Duodenal mucosa (tissue), 2 donors: ENCODE measurements around the gene LVRN.

Source experiments
- H3K27ac ChIP-seq: one replicate; pipeline ENCODE4 v1.7.0; 2013; ENCODE audit warnings: low read depth, low read length
- H3K27me3 ChIP-seq, 2 donors: one replicate each; pipeline ENCODE4 v1.7.0; 2013; ENCODE audit warnings: low read length in 2 of 2, control low read depth in 1 of 2; ENCODE audit not compliant: insufficient read depth in 2 of 2, control insufficient read depth in 1 of 2
- H3K36me3 ChIP-seq, 2 donors: one replicate each; pipeline ENCODE4 v1.7.0; 2013; ENCODE audit warnings: low read length in 2 of 2, control low read depth in 1 of 2; ENCODE audit not compliant: insufficient read depth in 2 of 2, control insufficient read depth in 1 of 2
- H3K4me1 ChIP-seq, 2 donors: one replicate each; pipeline ENCODE4 v1.7.0; 2013; ENCODE audit warnings: low read length in 2 of 2, control low read depth in 1 of 2; ENCODE audit not compliant: insufficient read depth in 2 of 2, control insufficient read depth in 1 of 2
- H3K4me3 ChIP-seq, 2 donors: one replicate each; pipeline ENCODE4 v1.7.0; 2013; ENCODE audit warnings: low read length in 2 of 2, low read depth in 1 of 2
- H3K9ac ChIP-seq, 2 donors: one replicate each; pipeline ENCODE4 v1.7.0; 2013; ENCODE audit warnings: low read length in 2 of 2, low read depth in 1 of 2
- H3K9me3 ChIP-seq, 2 donors: one replicate each; pipeline ENCODE4 v1.7.0; 2013; ENCODE audit warnings: low read length in 2 of 2, control low read depth in 1 of 2; ENCODE audit not compliant: control insufficient read depth in 1 of 2

The LVRN gene

GRCh38 chr5:116044073-116044472 lies 81.8 kb downstream of the LVRN start:
- Histone ChIP-seq H3K36me3 (no peaks in the 10 kb centered on the region), H3K27ac (no peak overlapping the region), H3K9me3 (no peaks in the 10 kb centered on the region), H3K4me3 (no peak overlapping the region), H3K9ac (no peak overlapping the region), H3K4me1 (no peaks in the 10 kb centered on the region), H3K27me3 (no peaks in the 10 kb centered on the region)

DNA sequence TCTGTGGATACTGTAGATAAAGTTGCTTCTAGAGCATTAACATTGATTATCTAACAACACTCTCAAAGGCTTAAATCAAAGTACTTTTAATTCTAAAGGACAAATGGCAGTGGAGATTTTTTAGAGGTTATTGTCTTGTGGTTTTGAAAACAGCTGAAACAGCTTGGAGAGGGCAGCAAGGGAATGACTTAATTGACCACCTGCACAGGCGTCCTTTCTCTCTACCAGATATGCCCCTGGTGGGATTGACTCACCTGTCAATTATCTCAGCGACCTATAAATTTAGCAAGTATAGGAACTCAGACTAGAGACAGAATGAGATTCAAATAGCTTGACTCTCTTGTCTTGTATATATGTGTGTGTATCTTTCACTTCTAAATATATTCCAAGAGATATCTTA lies 83.5 kb downstream of the LVRN start:
- H3K36me3 ChIP-seq = no peaks in the 10 kb centered on the region
- no peaks in the 10 kb centered on the region for H3K27me3 ChIP-seq
- no peaks in the 10 kb centered on the region for H3K9me3 ChIP-seq
- no peak overlapping the region for H3K9ac ChIP-seq
- H3K27ac ChIP-seq = no peak overlapping the region
- H3K4me1 ChIP-seq = no peaks in the 10 kb centered on the region
- H3K4me3 ChIP-seq = no peak overlapping the region

DNA sequence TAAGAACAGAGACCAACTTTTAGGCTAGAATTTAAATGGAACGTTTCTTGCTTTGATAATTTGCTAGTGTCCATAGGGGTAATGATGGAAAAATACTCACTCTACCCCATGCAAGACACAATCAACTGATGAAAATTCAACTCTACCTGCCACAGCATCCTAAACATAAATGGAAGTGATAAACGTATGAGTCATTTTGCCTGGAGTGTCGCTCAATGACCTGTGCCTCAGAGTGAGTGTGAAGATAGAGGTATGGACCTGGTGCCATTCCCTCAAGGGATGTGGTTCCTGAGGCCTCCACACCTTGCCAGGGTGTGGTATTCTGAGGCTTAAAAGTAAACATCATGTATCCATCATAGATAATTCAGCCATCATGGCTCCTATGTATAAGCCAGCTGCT lies 84.0 kb downstream of the LVRN start:
- Histone ChIP-seq H3K36me3 (no peaks in the 10 kb centered on the region), H3K4me1 (no peaks in the 10 kb centered on the region), H3K9me3 (no peaks in the 10 kb centered on the region), H3K4me3 (no peak overlapping the region), H3K27ac (no peak overlapping the region), H3K27me3 (no peaks in the 10 kb centered on the region), H3K9ac (no peak overlapping the region)

DNA sequence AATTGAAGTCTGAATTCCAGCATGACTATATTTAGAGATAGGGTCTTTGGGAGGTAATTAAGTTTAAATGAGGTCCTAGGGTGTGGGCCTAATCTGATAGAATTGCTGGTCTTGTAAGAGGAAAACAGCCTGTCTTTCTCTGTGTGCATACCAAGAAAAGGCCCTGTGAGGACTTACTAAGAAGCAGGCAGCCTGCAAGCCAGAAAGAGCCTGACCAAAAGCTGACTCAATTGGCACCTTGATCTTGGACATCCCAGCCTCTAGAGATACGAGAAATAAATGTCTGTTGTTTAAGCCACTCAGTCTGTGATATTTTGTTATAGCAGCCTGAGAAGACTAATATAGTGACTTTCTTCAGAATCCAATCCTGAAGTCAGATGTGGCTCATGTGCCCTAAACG lies 84.5 kb downstream of the LVRN start:
- Histone ChIP-seq H3K27ac (no peak overlapping the region), H3K9me3 (no peaks in the 10 kb centered on the region), H3K9ac (no peak overlapping the region), H3K27me3 (no peaks in the 10 kb centered on the region), H3K4me3 (no peak overlapping the region), H3K4me1 (no peaks in the 10 kb centered on the region), H3K36me3 (no peaks in the 10 kb centered on the region)

- Histone ChIP-seq H3K9ac (no peak overlapping the region), H3K36me3 (no peaks in the 10 kb centered on the region), H3K27me3 (peaks cover 0 to 3% of the 10 kb centered on the region in 2 donors), H3K4me1 (no peaks in the 10 kb centered on the region), H3K27ac (no peak overlapping the region), H3K4me3 (no peak overlapping the region), H3K9me3 (no peaks in the 10 kb centered on the region)
Measured at GRCh38 chr5:116058346-116058936, 96.2 kb downstream of the LVRN start.

GRCh38 chr5:116062352-116062751 lies 100.1 kb downstream of the LVRN start:
- Histone ChIP-seq H3K4me3 (no peak overlapping the region), H3K36me3 (no peaks in the 10 kb centered on the region), H3K9ac (no peak overlapping the region), H3K4me1 (no peaks in the 10 kb centered on the region), H3K27ac (no peak overlapping the region), H3K9me3 (no peaks in the 10 kb centered on the region), H3K27me3 (peaks cover 0 to 8% of the 10 kb centered on the region in 2 donors)

- Histone ChIP-seq H3K36me3 (no peaks in the 10 kb centered on the region), H3K9ac (no peak overlapping the region), H3K9me3 (no peaks in the 10 kb centered on the region), H3K4me3 (no peak overlapping the region), H3K27me3 (peaks cover 0 to 8% of the 10 kb centered on the region in 2 donors), H3K27ac (no peak overlapping the region), H3K4me1 (no peaks in the 10 kb centered on the region)
Measured at GRCh38 chr5:116063950-116064349, 101.7 kb downstream of the LVRN start.

DNA sequence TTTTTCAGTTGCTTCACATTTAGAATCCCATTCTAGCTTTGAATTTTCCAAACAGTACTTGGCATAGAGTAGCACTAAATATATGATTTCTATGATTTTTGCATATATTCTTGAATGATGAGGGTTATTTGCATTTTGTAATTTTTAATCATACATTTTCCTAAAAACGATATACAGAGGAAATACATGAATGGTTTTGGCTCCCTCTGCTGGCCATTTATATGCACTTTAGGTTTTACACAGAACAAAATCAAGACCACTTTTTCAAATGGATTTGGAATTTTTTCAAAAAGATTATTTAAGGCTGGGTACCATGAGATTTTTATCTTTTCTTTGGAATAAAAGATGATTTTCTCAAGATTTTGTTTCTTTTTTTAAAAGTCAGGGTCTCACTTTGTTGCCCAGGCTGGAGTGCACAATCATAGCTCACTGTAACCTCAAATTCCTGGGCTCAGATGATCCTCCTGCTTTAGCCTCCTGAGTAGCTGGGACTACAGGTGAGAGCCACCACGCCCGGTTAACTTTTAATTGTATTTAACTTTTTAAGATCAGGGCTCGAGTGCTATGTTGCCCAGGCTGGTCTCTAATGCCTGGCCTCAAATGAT lies 105.9 kb downstream of the LVRN start:
- Histone ChIP-seq H3K27me3 (peaks cover 0 to 5% of the 10 kb centered on the region in 2 donors), H3K27ac (no peak overlapping the region), H3K4me3 (no peak overlapping the region), H3K9me3 (no peaks in the 10 kb centered on the region), H3K9ac (no peak overlapping the region), H3K4me1 (no peaks in the 10 kb centered on the region), H3K36me3 (no peaks in the 10 kb centered on the region)

- H3K27ac ChIP-seq = no peak overlapping the region
- H3K9ac ChIP-seq = no peak overlapping the region
- no peak overlapping the region for H3K4me3 ChIP-seq
- H3K4me1 ChIP-seq = no peaks in the 10 kb centered on the region
- peaks cover 0 to 5% of the 10 kb centered on the region in 2 donors for H3K27me3 ChIP-seq
- no peaks in the 10 kb centered on the region for H3K36me3 ChIP-seq
- no peaks in the 10 kb centered on the region for H3K9me3 ChIP-seq
Measured at GRCh38 chr5:116071211-116071610, 108.9 kb downstream of the LVRN start.

DNA sequence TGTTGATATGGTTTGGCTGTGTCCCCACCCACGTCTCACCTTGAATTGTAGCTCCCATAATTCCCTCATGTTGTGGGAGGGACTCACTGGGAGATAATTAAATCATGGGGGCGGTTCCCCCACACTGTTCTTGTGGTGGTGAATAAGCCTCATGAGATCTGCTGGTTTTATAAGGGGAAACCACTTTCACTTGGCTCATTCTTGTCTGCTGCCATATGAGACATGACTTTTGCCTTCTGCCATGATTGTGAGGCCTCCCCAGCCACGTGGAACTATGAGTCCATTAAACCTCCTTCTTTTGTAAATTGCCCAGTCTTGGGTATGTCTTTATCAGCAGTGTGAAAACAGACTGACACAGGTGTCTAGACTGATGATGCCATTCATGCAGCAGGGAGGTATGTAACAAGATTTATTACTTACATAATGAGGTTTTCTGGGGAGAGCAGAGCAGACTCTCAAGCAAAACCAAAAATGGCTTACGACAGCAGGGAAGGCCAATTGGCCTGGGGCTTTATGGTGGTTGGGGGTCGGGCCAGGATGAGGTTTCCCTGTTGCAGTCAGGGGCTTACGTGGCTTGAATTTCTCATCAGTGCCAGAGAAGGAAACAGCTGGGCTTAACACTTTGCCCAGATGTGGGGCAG lies 113.0 kb downstream of the LVRN start:
- Histone ChIP-seq H3K9me3 (no peaks in the 10 kb centered on the region), H3K9ac (no peak overlapping the region), H3K4me3 (no peak overlapping the region), H3K36me3 (no peaks in the 10 kb centered on the region), H3K4me1 (no peaks in the 10 kb centered on the region), H3K27me3 (no peaks in the 10 kb centered on the region), H3K27ac (no peak overlapping the region)
